ENCODE measurements around the gene TTC7B.

TTC7B gene

DNA sequence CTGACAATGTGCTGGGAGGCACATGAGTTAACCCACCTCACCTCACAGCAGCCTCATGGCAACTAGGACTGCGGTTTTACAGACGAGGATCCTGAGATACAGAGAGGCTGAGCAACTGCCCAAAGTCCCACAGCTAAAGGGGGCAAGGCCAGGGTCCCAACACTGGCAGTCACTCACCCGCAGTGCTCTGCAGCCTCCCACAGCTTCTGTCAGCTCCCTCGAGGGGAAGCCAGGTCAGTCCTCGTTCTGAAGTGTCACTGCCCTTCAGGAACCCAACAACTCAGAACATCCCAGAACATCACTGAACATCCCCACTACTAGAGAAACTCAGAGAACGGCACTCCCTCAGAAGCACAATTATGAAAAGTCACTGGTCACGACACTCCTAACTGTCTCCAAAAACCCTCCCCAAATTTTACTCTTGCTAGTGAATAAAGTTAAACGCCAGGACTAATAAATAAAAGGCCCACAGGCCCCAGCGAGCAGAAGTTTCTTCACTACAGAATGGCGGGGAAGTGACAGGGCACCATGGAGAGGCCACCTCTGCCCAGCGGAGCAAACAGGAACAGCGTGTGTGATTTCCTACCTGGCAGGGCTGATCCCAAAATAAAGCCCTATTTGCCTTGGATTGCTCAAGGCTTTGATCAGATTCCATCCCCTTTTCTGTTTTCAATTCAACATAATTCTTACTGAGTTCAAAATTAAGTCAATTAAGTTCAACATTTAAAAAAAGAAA is 75.1 kb downstream of the TTC7B start:
- TF ChIP-seq FOXP2 (optimal IDR thresholded peaks at IDR 0.05; ENCODE audit: borderline replicate concordance, extremely low read depth, extremely low read length, insufficient read depth), result no peak
- no peak for TF ChIP-seq SIN3A (IDR thresholded peaks at IDR 0.05; ENCODE audit: borderline replicate concordance, insufficient read depth, low read length)
- TF ChIP-seq, protein P1, sequence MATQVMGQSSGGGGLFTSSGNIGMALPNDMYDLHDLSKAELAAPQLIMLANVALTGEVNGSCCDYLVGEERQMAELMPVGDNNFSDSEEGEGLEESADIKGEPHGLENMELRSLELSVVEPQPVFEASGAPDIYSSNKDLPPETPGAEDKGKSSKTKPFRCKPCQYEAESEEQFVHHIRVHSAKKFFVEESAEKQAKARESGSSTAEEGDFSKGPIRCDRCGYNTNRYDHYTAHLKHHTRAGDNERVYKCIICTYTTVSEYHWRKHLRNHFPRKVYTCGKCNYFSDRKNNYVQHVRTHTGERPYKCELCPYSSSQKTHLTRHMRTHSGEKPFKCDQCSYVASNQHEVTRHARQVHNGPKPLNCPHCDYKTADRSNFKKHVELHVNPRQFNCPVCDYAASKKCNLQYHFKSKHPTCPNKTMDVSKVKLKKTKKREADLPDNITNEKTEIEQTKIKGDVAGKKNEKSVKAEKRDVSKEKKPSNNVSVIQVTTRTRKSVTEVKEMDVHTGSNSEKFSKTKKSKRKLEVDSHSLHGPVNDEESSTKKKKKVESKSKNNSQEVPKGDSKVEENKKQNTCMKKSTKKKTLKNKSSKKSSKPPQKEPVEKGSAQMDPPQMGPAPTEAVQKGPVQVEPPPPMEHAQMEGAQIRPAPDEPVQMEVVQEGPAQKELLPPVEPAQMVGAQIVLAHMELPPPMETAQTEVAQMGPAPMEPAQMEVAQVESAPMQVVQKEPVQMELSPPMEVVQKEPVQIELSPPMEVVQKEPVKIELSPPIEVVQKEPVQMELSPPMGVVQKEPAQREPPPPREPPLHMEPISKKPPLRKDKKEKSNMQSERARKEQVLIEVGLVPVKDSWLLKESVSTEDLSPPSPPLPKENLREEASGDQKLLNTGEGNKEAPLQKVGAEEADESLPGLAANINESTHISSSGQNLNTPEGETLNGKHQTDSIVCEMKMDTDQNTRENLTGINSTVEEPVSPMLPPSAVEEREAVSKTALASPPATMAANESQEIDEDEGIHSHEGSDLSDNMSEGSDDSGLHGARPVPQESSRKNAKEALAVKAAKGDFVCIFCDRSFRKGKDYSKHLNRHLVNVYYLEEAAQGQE (IDR thresholded peaks at IDR 0.05; ENCODE audit: insufficient read depth in 1 of 2, low read depth in 2 of 2, low read length in 2 of 2), result no peak
- no peak for TF ChIP-seq TAF1 (IDR thresholded peaks at IDR 0.05; ENCODE audit: borderline replicate concordance, insufficient read depth, low read length)
- no peak for TF ChIP-seq POLR2AphosphoS5 (IDR thresholded peaks at IDR 0.05; ENCODE audit: low read depth, low read length)

DNA sequence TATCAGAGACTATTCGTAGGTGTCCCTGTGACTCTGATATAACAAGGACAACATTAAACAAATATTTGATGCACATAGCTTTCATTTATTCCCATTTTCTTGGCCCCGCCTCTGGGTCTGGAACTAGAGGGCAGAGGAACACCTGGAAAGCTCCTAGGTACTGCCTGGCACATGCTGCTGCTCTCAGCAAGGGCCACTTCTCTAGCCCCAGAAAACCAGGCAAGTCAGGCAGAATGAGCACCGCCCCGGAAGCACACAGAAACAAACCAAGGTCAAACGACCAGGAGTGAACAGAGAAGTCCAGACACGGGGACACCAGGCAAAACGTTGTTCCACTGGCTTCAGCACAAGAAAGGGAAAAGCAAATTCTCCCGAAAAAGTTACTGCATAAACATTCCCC is 76.1 kb downstream of the TTC7B start:
- TF ChIP-seq TAF1 (IDR thresholded peaks at IDR 0.05; ENCODE audit: borderline replicate concordance, insufficient read depth, low read length), result no peak
- no peak for TF ChIP-seq POLR2AphosphoS5 (IDR thresholded peaks at IDR 0.05; ENCODE audit: low read depth, low read length)
- TF ChIP-seq SIN3A (IDR thresholded peaks at IDR 0.05; ENCODE audit: borderline replicate concordance, insufficient read depth, low read length), result no peak
- TF ChIP-seq, protein P1 (IDR thresholded peaks at IDR 0.05; ENCODE audit: insufficient read depth in 1 of 2, low read depth in 2 of 2, low read length in 2 of 2), result no peak
- no peak for TF ChIP-seq FOXP2 (optimal IDR thresholded peaks at IDR 0.05; ENCODE audit: borderline replicate concordance, extremely low read depth, extremely low read length, insufficient read depth)

DNA sequence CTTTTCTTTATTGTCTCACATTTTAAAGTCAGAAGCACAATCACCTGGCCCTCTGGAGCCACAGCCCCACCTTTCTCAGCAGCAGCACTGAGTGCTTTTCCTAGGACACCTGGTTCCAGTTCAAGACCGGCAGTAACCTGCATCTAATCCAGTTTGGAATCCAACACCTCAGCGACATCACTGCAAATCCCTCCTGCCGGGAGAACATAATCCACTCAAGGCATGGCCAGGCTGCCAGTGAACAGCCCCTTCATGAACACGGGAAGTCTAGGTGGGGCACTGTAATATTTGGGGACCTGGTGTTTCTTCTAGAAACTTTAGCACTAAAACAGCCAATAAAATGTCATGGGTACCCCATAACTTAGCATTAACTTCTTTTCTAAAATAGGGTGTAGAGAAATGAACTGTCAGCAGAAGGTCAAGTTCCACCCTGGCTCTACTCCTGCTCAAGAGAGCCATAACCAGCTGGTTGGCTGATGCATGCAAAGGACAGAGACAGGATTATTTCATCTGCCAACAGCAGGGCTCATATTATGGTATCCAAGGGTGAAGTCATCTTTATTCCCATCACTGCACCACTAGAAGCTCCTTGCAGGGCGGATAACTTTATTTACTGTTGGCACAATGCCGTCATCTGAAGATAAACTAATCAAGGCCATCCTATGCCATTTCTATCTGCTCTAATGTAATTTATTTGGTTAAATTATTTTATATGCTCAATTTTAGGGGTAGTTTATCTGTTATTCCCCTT is 76.7 kb downstream of the TTC7B start:
- TF ChIP-seq TAF1 (IDR thresholded peaks at IDR 0.05; ENCODE audit: borderline replicate concordance, insufficient read depth, low read length) (no peak), FOXP2 (optimal IDR thresholded peaks at IDR 0.05; ENCODE audit: borderline replicate concordance, extremely low read depth, extremely low read length, insufficient read depth) (no peak)

DNA sequence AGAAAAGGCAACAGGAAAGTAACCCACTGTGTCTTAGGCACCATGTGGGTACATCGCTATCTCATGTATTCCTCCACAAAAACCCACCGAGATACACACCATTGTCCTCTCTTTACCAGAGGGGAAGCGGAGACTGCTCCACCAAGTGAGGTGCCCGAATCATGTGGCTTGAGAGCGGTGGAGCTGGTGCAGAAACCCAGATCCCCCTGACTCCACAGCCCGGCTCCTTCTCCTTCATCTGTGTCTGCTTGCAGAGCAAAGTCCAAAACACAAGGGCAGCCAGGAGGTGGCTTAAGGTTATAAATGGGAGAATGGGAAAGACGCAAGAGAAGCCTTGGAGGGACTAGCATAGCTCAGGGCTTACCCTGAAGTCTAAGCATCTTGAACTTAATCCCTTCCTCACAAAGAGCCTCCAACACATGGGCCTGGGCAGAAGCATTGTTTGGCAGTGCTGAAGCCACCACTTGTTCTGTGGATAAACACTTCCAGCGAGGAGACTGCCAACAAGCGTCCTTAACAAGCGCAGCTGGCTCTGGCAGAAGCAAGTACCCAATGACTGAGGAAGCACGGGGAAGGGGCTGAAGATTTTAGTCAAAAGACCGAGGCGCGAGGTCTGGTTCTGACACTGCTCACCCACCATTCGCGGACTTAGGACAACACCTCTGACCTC is 83.0 kb downstream of the TTC7B start:
- TF ChIP-seq SIN3A (IDR thresholded peaks at IDR 0.05; ENCODE audit: borderline replicate concordance, insufficient read depth, low read length) (no peak), FOXP2 (optimal IDR thresholded peaks at IDR 0.05; ENCODE audit: borderline replicate concordance, extremely low read depth, extremely low read length, insufficient read depth) (no peak), TAF1 (IDR thresholded peaks at IDR 0.05; ENCODE audit: borderline replicate concordance, insufficient read depth, low read length) (no peak), POLR2AphosphoS5 (IDR thresholded peaks at IDR 0.05; ENCODE audit: low read depth, low read length) (no peak)
- TF ChIP-seq, protein P1 (IDR thresholded peaks at IDR 0.05; ENCODE audit: insufficient read depth in 1 of 2, low read depth in 2 of 2, low read length in 2 of 2), result no peak

DNA sequence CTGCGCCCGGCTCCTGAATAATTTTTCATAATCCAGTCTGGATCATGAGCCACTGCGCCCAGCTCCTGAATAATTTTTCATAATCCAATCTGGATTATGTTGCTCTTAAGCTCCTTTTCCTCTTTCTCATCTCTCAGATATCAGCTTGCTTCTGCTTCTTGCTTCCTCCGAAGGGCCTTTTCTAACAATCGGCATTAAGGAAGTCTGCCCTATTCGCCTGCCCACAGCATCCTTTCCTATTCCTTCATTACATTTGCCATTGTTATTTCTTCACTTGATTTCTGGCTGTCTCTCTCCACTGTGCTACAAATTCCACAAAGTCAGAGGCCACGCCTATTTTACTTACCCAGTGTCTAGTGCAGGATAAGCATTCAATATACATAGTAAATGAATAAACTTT is 83.5 kb downstream of the TTC7B start:
- TF ChIP-seq POLR2AphosphoS5 (IDR thresholded peaks at IDR 0.05; ENCODE audit: low read depth, low read length), result no peak
- no peak for TF ChIP-seq FOXP2 (optimal IDR thresholded peaks at IDR 0.05; ENCODE audit: borderline replicate concordance, extremely low read depth, extremely low read length, insufficient read depth)
- TF ChIP-seq SIN3A (IDR thresholded peaks at IDR 0.05; ENCODE audit: borderline replicate concordance, insufficient read depth, low read length), result no peak
- TF ChIP-seq, protein P1 (IDR thresholded peaks at IDR 0.05; ENCODE audit: insufficient read depth in 1 of 2, low read depth in 2 of 2, low read length in 2 of 2), result no peak
- TF ChIP-seq TAF1 (IDR thresholded peaks at IDR 0.05; ENCODE audit: borderline replicate concordance, insufficient read depth, low read length), result no peak
